Natural killer cell (primary cell): ENCODE measurements around the gene SYNDIG1. TPM values are rescaled to one million over a fixed set of nuclear protein-coding genes. Genes with fewer than 3 reads are reported as not detected.

Source experiments
- ATAC-seq, 3 donors: fragments of 150-1000 bp in 2 of 3; fragments of 200-7000 bp in 1 of 3; cut with Tn5 transposase; 1 replicate in 1 of 3; 2 replicates in 2 of 3; pipeline ENCODE4 v1.10.0; 2021; ENCODE audit warnings: mild to moderate bottlenecking in 2 of 3, moderate library complexity in 2 of 3
- DNase-seq, 2 donors: peaks; one replicate each; pipeline versions ENCODE4 v3.0.0 to v3.0.0-alpha.2; 2013 to 2021; ENCODE audit warnings: mixed read lengths in 1 of 2
- H3K27ac ChIP-seq: one replicate; pipeline ENCODE4 v1.5.1; 2013; ENCODE audit warnings: mild to moderate bottlenecking, low read length
- H3K27me3 ChIP-seq: one replicate; pipeline ENCODE4 v1.6.1; 2013; ENCODE audit warnings: low read length; ENCODE audit not compliant: control insufficient read depth, insufficient read depth
- H3K36me3 ChIP-seq: one replicate; pipeline ENCODE4 v1.6.1; 2013; ENCODE audit warnings: low read length; ENCODE audit not compliant: control insufficient read depth, insufficient read depth
- H3K4me1 ChIP-seq: one replicate; pipeline ENCODE4 v1.6.1; 2013; ENCODE audit warnings: low read length; ENCODE audit not compliant: control insufficient read depth, insufficient read depth
- H3K4me3 ChIP-seq: one replicate; pipeline ENCODE4 v1.5.1; 2013; ENCODE audit warnings: low read length
- H3K9me3 ChIP-seq: one replicate; pipeline ENCODE4 v1.6.1; 2013; ENCODE audit warnings: low read length; ENCODE audit not compliant: control insufficient read depth, insufficient read depth
- H3K27ac Mint-ChIP-seq, 2 donors: one replicate each; pipeline ENCODE4 v1.8.0; 2022; ENCODE audit warnings: mild to moderate bottlenecking in 2 of 2, mixed read lengths in 2 of 2, moderate library complexity in 1 of 2
- H3K27me3 Mint-ChIP-seq, 2 donors: one replicate each; pipeline ENCODE4 v1.8.0; 2022; ENCODE audit warnings: low read depth in 2 of 2, mixed read lengths in 2 of 2
- H3K36me3 Mint-ChIP-seq: one replicate; pipeline ENCODE4 v1.8.0; 2022; ENCODE audit warnings: mixed read lengths
- H3K4me1 Mint-ChIP-seq, 2 donors: one replicate each; pipeline ENCODE4 v1.8.0; 2022; ENCODE audit warnings: mixed read lengths in 2 of 2
- H3K4me3 Mint-ChIP-seq: one replicate; pipeline ENCODE4 v1.8.0; 2022; ENCODE audit warnings: mild to moderate bottlenecking, moderate library complexity, mixed read lengths
- H3K9me3 Mint-ChIP-seq, 2 donors: one replicate each; pipeline ENCODE4 v1.8.0; 2022; ENCODE audit warnings: mixed read lengths in 2 of 2
- WGBS: methylation state at CpG from one replicate; pipeline ENCODE4 v1.1.7; 2013; ENCODE audit warnings: missing lambda C conversion rate; ENCODE audit not compliant: insufficient coverage; 5-methylcytosine and 5-hydroxymethylcytosine counted together
- intact Hi-C: fragments of 100-400 bp; cut with micrococcal nuclease; formaldehyde crosslinking; loops from one replicate; pipeline ENCODE4 v1.14.2; 2022
- total RNA-seq, 4 donors: library from RNA; stranded (reverse); fragments of 120-200 nt in 1 of 4; gene quantifications; one replicate each; pipeline versions ENCODE4 v1.2.3 to v1.2.4, GENCODE V29; 2013 to 2022
- TF ChIP-seq, protein P1 (sequence below): fragments of 200-600 bp; IDR thresholded peaks from one replicate; pipeline ENCODE4 v1.8.0; 2022; ENCODE audit warnings: antibody characterized with exemption

The SYNDIG1 gene
- total RNA-seq, 3 donors from 2014 or later (not counting 1 experiment from before 2014, with no cell fraction given), result not detected

- Histone ChIP-seq H3K36me3 (no peaks in the 10 kb centered on the region), H3K4me3 (no peak overlapping the region), H3K9me3 (no peaks in the 10 kb centered on the region), H3K27me3 (no peaks in the 10 kb centered on the region), H3K27ac (no peak overlapping the region), H3K4me1 (no peaks in the 10 kb centered on the region)
- no peak overlapping the region for H3K27ac Mint-ChIP-seq
- no peaks in the 10 kb centered on the region for H3K36me3 Mint-ChIP-seq
- no CpG with 5 or more reads among the region's 2 CpGs for WGBS
- H3K4me1 Mint-ChIP-seq, result no peaks in the 10 kb centered on the region
- H3K27me3 Mint-ChIP-seq, result peaks cover 7% of the 10 kb centered on the region in 2 donors
- H3K4me3 Mint-ChIP-seq, result no peak overlapping the region
- H3K9me3 Mint-ChIP-seq, result no peaks in the 10 kb centered on the region
- DNase-seq, result no peak
- TF ChIP-seq, protein P1, sequence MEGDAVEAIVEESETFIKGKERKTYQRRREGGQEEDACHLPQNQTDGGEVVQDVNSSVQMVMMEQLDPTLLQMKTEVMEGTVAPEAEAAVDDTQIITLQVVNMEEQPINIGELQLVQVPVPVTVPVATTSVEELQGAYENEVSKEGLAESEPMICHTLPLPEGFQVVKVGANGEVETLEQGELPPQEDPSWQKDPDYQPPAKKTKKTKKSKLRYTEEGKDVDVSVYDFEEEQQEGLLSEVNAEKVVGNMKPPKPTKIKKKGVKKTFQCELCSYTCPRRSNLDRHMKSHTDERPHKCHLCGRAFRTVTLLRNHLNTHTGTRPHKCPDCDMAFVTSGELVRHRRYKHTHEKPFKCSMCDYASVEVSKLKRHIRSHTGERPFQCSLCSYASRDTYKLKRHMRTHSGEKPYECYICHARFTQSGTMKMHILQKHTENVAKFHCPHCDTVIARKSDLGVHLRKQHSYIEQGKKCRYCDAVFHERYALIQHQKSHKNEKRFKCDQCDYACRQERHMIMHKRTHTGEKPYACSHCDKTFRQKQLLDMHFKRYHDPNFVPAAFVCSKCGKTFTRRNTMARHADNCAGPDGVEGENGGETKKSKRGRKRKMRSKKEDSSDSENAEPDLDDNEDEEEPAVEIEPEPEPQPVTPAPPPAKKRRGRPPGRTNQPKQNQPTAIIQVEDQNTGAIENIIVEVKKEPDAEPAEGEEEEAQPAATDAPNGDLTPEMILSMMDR, result no peak
- no peak for ATAC-seq
- intact Hi-C loops, result no loop called here
Measured at GRCh38 chr20:24643731-24644626, 174.6 kb downstream of the SYNDIG1 start.

DNA sequence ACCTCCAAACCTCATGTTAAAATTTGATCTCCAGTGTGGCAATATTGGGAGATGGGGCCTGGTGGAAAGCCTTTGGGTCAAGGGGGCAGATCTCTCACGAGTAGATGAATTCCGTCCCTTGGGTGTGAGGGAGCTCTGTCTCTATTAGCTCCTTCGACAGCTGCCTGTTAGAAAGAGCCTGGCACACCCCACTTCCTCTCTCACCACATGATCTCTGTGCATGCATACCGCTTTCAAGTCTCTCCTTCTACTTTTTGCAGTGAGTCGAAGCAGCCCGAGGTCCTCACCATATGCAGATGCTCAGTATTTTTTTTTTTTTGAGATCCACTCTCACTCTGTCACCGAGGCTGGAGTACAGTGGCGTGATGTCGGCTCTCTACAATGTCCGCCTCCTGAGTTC is 176.9 kb downstream of the SYNDIG1 start:
- no peak for DNase-seq

DNA sequence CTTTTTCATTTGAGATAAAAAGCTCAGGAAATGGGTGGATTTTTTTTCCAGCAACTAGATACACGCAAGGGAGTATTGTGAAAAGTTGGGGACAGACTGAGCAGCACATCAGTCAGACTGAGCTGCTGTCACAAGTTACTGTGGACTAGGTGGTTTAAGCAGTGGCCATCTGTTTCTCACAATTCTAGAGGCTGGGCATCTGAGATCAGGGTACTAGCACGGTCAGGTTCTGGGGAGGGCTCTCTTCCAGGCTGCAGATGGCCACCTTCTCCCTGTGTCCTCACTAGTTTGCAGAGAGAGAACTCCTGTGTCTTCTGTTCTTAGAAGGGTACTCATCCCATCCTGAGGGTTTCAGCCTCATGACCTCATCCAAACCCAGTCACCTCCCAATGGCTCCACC is 178.3 kb downstream of the SYNDIG1 start:
- Histone ChIP-seq H3K4me1 (no peaks in the 10 kb centered on the region), H3K4me3 (no peak overlapping the region), H3K36me3 (no peaks in the 10 kb centered on the region), H3K9me3 (no peaks in the 10 kb centered on the region), H3K27me3 (no peaks in the 10 kb centered on the region), H3K27ac (no peak overlapping the region)
- no peak for ATAC-seq
- Mint-ChIP-seq H3K27ac (no peak overlapping the region), H3K27me3 (peaks cover 0 to 14% of the 10 kb centered on the region in 2 donors), H3K9me3 (no peaks in the 10 kb centered on the region), H3K36me3 (no peaks in the 10 kb centered on the region), H3K4me1 (no peaks in the 10 kb centered on the region), H3K4me3 (no peak overlapping the region)
- intact Hi-C loops, result no loop called here
- DNase-seq, result no peak
- TF ChIP-seq, protein P1, result no peak
- WGBS, result 83% methylated on average over 2 of the region's 2 CpGs

More for the DNA sequence above, 176.9 kb downstream of the SYNDIG1 start:
- no peaks in the 10 kb centered on the region for H3K36me3 Mint-ChIP-seq
- intact Hi-C loops, result no loop called here
- no peak for ATAC-seq
- H3K4me3 Mint-ChIP-seq, result no peak overlapping the region
- H3K27ac ChIP-seq, result no peak overlapping the region
- H3K9me3 Mint-ChIP-seq, result no peaks in the 10 kb centered on the region
- H3K4me3 ChIP-seq, result no peak overlapping the region
- no peaks in the 10 kb centered on the region for H3K36me3 ChIP-seq
- peaks cover 0 to 14% of the 10 kb centered on the region in 2 donors for H3K27me3 Mint-ChIP-seq
- no peaks in the 10 kb centered on the region for H3K4me1 ChIP-seq
- H3K27ac Mint-ChIP-seq, result no peak overlapping the region
- no peaks in the 10 kb centered on the region for H3K9me3 ChIP-seq
- H3K4me1 Mint-ChIP-seq, result no peaks in the 10 kb centered on the region
- 36% methylated on average over 10 of the region's 10 CpGs for WGBS
- TF ChIP-seq, protein P1, result no peak
- no peaks in the 10 kb centered on the region for H3K27me3 ChIP-seq
